Measurements from ENCODE around the gene ZNF467. TPM values are rescaled to one million over a fixed set of nuclear protein-coding genes. Genes with fewer than 3 reads are reported as not detected.

The ZNF467 gene
- polyA plus RNA-seq, 4 donors: 0.67 to 5.6 (median 3.9) TPM

DNA sequence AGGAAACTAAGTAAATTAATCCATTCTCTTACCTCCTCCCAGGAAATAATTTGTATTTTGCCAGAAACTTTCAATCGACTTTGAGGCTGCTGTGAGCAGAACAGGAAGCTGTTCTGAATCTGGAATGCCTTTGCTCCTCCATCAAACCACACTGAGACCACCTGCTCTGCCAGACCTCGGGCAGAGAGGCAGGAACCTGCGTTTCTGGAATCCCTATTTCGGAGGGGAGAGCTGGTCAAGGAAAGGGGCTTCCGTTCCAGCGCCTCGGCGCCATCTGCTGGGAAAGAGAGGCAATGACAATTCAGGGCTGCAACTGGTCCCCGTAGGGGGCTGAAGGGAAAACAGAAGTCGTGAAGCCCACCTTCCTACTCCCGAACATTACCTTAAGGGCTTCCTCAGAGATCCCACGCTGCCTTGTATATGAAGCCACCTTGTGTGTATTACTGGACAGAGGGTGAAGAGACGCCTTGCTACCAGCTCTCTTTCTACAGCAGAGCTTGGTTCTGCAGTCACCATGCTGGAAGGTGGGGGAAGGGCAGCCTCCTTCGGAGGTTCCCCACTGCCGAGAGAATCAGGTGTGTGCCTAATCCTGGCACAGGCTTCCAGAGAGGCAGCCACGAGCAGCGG, 31.2 kb downstream of the ZNF467 start:
- 0 to 2% (median 1%) methylated on average over 17 of the region's 17 CpGs for WGBS, 3 donors
- DNase-seq: peak; percentile 43 to 80
- Histone ChIP-seq H3K27me3 (ENCODE audit: control insufficient read depth in 3 of 3, insufficient read depth in 3 of 3, low read length in 3 of 3) (no peaks in the 10 kb centered on the region), H3K9me3 (ENCODE audit: control insufficient read depth in 2 of 2, insufficient read depth in 1 of 2, low read depth in 1 of 2, low read length in 1 of 2) (no peaks in the 10 kb centered on the region), H3K36me3 (ENCODE audit: control insufficient read depth in 3 of 3, insufficient read depth in 2 of 3, low read depth in 1 of 3, low read length in 3 of 3) (no peaks in the 10 kb centered on the region), H3K4me3 (ENCODE audit: low read depth in 1 of 3, low read length in 3 of 3) (peak overlapping the region in 2 of 3 donors; percentile 9 to 31), H3K27ac (ENCODE audit: low read depth in 1 of 3, low read length in 2 of 3) (no peak overlapping the region), H3K4me1 (ENCODE audit: control insufficient read depth in 3 of 3, insufficient read depth in 2 of 3, low read depth in 1 of 3, low read length in 2 of 3) (peaks cover 0 to 4% (median 0%) of the 10 kb centered on the region in 3 donors)
- no peak for FAIRE-seq

DNA sequence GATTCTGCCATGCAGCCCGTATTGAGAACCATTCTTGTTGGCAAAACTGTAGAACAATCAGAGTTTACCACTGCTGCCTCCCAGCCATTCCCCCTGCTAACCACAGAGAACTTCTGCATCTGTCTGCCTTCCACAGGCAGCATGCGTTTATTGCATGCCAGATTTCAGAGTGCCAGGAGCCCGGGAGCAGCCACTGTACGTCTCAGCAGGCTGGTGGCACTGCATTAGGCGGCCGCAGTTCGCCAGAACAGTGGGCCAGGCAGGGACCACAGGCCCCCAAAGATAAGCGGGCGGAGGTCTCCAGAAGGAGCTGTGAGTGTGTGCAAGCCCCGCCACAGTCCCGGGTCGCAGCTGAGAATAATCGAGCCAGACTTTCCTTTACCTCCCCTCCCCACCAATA, 31.8 kb downstream of the ZNF467 start:
- Histone ChIP-seq H3K27ac (ENCODE audit: low read depth in 1 of 3, low read length in 2 of 3) (no peak overlapping the region), H3K4me3 (ENCODE audit: low read depth in 1 of 3, low read length in 3 of 3) (peak overlapping the region in 2 of 3 donors; percentile 9 to 31), H3K9me3 (ENCODE audit: control insufficient read depth in 2 of 2, insufficient read depth in 1 of 2, low read depth in 1 of 2, low read length in 1 of 2) (no peaks in the 10 kb centered on the region), H3K36me3 (ENCODE audit: control insufficient read depth in 3 of 3, insufficient read depth in 2 of 3, low read depth in 1 of 3, low read length in 3 of 3) (no peaks in the 10 kb centered on the region), H3K27me3 (ENCODE audit: control insufficient read depth in 3 of 3, insufficient read depth in 3 of 3, low read length in 3 of 3) (peaks cover 0 to under 1% (median 0%) of the 10 kb centered on the region in 3 donors), H3K4me1 (ENCODE audit: control insufficient read depth in 3 of 3, insufficient read depth in 2 of 3, low read depth in 1 of 3, low read length in 2 of 3) (peaks cover 0 to 4% (median 0%) of the 10 kb centered on the region in 3 donors)
- DNase-seq: peak; percentile 10 to 20
- FAIRE-seq: no peak
- 10 to 29% (median 16%) methylated on average over 12 to 13 of the region's 13 CpGs for WGBS, 3 donors

DNA sequence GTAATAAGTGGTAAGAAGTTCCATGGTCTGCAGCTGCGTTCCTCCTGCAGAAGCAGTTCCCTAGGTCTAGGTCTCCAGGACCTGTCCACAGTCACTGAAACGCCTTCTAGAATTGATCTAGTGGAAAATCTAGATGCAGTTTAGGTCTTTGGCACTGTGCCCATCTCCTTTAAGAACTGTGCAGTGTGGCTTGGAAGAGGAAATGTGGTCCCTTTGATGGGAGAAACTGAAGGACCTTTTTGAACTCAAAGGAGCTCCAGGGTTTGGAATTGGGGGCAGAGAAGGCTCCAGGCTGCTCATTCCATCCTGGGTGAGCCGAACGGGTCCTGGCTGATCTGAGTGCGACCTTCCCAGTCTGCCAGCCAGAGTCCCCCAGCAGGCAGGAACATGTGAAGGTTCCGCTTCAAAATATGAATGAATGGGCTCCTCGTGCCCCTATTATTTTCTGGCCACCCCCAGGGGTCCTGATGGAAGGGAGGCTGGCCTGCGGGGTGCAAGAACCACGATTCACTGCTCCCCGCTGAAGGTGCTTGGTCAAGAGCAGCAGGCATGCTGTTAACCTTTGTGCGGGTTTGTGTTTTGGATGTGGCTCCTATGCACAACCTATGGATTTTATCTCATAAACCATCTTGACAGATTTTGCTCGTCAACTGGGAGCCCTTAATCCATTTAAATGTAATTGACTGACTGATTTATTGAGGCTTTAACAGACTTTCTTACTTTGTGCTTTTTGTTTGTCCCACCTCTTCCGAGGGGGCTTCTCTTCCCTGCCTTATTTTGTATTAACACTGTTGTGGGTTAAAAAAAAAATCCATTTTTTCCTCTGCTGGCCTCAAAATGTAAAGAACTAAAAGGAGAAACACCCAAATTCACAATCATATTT, 36.7 kb downstream of the ZNF467 start:
- 61 to 67% (median 63%) methylated on average over 13 of the region's 13 CpGs for WGBS, 3 donors
- Histone ChIP-seq H3K9me3 (ENCODE audit: control insufficient read depth in 2 of 2, insufficient read depth in 1 of 2, low read depth in 1 of 2, low read length in 1 of 2) (no peaks in the 10 kb centered on the region), H3K4me1 (ENCODE audit: control insufficient read depth in 3 of 3, insufficient read depth in 2 of 3, low read depth in 1 of 3, low read length in 2 of 3) (peaks cover 0 to under 1% (median 0%) of the 10 kb centered on the region in 3 donors), H3K27ac (ENCODE audit: low read depth in 1 of 3, low read length in 2 of 3) (no peak overlapping the region), H3K4me3 (ENCODE audit: low read depth in 1 of 3, low read length in 3 of 3) (no peak overlapping the region), H3K36me3 (ENCODE audit: control insufficient read depth in 3 of 3, insufficient read depth in 2 of 3, low read depth in 1 of 3, low read length in 3 of 3) (peaks cover 0 to 22% (median 0%) of the 10 kb centered on the region in 3 donors), H3K27me3 (ENCODE audit: control insufficient read depth in 3 of 3, insufficient read depth in 3 of 3, low read length in 3 of 3) (peaks cover 0 to 2% (median 0%) of the 10 kb centered on the region in 3 donors)
- DNase-seq: no peak
- FAIRE-seq: no peak

DNA sequence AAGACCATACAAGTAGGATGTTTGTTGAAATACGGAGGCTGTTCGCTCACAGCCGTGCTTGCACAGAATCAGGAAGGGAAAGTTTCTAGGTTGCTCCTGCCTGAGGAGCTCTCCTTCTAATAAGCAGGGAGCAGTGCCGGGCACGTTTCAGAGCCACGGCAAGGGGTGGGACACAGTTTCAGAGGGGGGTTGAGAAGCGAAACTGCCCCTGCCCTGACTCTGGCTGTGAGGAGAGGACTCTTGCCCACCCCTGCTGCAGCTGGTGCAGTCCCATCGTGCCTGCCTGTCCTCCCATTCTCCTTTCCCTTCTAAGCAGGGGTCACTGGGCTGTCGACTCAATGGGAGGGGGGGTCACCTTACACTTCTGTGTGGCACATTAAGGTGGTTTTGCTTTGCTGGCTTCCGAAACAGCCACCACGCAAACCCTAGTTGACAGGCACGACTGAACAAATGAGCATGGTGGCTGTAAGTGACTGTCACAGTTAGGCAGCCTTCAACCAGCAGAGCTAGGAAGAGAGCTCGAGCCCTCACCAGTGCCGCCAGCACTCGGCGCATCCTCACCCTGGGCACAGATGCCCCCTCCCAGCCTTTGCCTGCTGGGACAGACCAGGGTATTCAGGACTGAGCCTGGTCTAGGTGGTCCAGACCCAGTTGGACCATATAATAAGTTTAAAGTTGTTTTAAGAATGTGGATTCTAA, 37.5 kb downstream of the ZNF467 start:
- Histone ChIP-seq H3K4me3 (ENCODE audit: low read depth in 1 of 3, low read length in 3 of 3) (no peak overlapping the region), H3K4me1 (ENCODE audit: control insufficient read depth in 3 of 3, insufficient read depth in 2 of 3, low read depth in 1 of 3, low read length in 2 of 3) (no peaks in the 10 kb centered on the region), H3K9me3 (ENCODE audit: control insufficient read depth in 2 of 2, insufficient read depth in 1 of 2, low read depth in 1 of 2, low read length in 1 of 2) (no peaks in the 10 kb centered on the region), H3K27me3 (ENCODE audit: control insufficient read depth in 3 of 3, insufficient read depth in 3 of 3, low read length in 3 of 3) (peaks cover 0 to 2% (median 0%) of the 10 kb centered on the region in 3 donors), H3K27ac (ENCODE audit: low read depth in 1 of 3, low read length in 2 of 3) (no peak overlapping the region), H3K36me3 (ENCODE audit: control insufficient read depth in 3 of 3, insufficient read depth in 2 of 3, low read depth in 1 of 3, low read length in 3 of 3) (peaks cover 0 to 30% (median 0%) of the 10 kb centered on the region in 3 donors)
- DNase-seq (no peak), FAIRE-seq (no peak)
- WGBS, 3 donors: 61 to 79% (median 75%) methylated on average over 15 to 16 of the region's 16 CpGs

DNA sequence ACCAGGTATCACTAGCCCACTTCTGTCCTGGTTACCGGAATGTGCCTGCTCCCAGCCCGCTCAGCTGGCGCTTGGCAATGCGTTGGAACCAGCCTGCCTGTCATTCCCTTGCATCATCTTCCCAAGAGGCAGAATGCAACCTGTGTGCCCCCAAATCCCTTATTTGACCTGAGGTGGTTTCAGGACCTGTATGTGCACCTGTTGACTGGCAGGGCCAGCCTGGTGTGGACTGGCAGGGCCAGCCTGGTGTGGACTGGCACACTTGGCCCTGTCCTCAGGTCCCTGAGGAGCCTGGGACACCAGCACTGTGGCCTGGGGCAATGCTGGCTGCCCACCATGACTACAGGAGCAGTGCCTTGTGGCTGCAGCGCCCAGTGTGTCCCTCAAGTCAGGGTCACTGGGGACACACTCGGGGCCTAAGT, 38.2 kb downstream of the ZNF467 start:
- FAIRE-seq: no peak
- 85 to 91% (median 87%) methylated on average over 6 of the region's 6 CpGs for WGBS, 3 donors
- H3K27ac ChIP-seq (ENCODE audit: low read depth in 1 of 3, low read length in 2 of 3): no peak overlapping the region

DNA sequence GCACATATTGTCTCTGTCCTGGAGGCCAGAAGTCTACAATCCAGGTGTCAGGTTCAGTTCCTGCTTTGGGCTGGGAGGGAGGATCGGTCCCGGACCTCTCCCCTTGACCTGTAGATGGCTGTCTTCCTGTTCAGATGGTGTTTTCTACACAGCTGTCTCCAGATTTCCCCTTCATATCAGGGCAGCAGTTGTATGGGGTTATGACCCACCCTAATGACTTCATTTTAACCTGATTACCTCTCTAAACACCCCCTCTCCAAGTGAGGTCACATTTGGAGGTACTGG, 38.7 kb downstream of the ZNF467 start:
- 31 to 54% (median 49%) methylated on average over 2 of the region's 2 CpGs for WGBS, 3 donors
- peaks cover 0 to 40% (median 0%) of the 10 kb centered on the region in 3 donors for H3K36me3 ChIP-seq (ENCODE audit: control insufficient read depth in 3 of 3, insufficient read depth in 2 of 3, low read depth in 1 of 3, low read length in 3 of 3)
- H3K27ac ChIP-seq (ENCODE audit: low read depth in 1 of 3, low read length in 2 of 3): no peak overlapping the region
- H3K9me3 ChIP-seq (ENCODE audit: control insufficient read depth in 2 of 2, insufficient read depth in 1 of 2, low read depth in 1 of 2, low read length in 1 of 2): no peaks in the 10 kb centered on the region
- no peaks in the 10 kb centered on the region for H3K4me1 ChIP-seq (ENCODE audit: control insufficient read depth in 3 of 3, insufficient read depth in 2 of 3, low read depth in 1 of 3, low read length in 2 of 3)
- peaks cover 0 to 2% (median 0%) of the 10 kb centered on the region in 3 donors for H3K27me3 ChIP-seq (ENCODE audit: control insufficient read depth in 3 of 3, insufficient read depth in 3 of 3, low read length in 3 of 3)
- FAIRE-seq: no peak
- no peak for DNase-seq
- no peak overlapping the region for H3K4me3 ChIP-seq (ENCODE audit: low read depth in 1 of 3, low read length in 3 of 3)

More for the DNA sequence above, 38.2 kb downstream of the ZNF467 start:
- Histone ChIP-seq H3K9me3 (ENCODE audit: control insufficient read depth in 2 of 2, insufficient read depth in 1 of 2, low read depth in 1 of 2, low read length in 1 of 2) (no peaks in the 10 kb centered on the region), H3K36me3 (ENCODE audit: control insufficient read depth in 3 of 3, insufficient read depth in 2 of 3, low read depth in 1 of 3, low read length in 3 of 3) (peaks cover 0 to 36% (median 0%) of the 10 kb centered on the region in 3 donors), H3K4me1 (ENCODE audit: control insufficient read depth in 3 of 3, insufficient read depth in 2 of 3, low read depth in 1 of 3, low read length in 2 of 3) (no peaks in the 10 kb centered on the region), H3K27me3 (ENCODE audit: control insufficient read depth in 3 of 3, insufficient read depth in 3 of 3, low read length in 3 of 3) (peaks cover 0 to 2% (median 0%) of the 10 kb centered on the region in 3 donors), H3K4me3 (ENCODE audit: low read depth in 1 of 3, low read length in 3 of 3) (no peak overlapping the region)
- no peak for DNase-seq

DNA sequence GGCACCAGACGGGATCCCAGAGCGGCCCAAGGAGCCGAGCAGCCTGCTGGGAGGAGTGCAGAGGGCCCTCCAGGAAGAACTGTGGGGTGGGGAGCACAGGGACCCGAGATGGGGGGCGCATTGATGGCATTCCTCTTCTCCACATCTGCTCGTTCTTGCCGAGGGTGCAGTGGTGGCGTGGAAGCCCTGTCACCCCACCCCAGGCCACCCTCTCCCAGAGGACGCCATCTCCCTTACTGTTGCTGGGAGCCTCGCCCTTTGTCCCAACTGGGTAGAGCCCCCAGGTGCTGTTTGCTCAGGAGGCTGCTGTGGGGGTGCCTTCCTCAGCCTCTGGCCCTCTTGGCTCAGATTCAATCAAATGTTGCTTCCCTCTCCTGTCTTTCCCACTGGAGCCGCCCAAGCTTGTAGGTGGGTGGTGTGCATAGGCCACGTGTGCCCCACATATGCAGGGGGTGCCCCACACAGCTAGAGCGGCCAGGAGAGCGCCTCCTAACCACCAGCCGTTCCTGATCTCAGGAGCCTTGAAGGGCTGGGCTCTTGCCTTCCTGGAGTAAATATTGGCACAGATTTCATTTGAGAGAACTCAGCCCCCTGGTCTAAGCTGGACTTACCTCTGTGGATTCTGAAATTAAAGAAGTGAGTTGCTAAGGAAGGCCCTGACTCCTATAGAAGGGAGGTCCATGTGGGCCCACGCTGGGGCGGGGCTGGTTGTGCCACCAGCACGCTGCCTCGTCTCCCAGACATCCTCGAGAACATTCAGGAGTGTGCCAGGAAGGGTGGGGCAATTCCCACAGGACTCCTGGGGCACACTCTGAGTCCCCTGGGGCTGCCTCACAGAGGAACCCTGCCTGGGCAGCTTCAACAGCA, 39.2 kb downstream of the ZNF467 start:
- 71 to 81% (median 80%) methylated on average over 20 of the region's 20 CpGs for WGBS, 3 donors
- H3K27me3 ChIP-seq (ENCODE audit: control insufficient read depth in 3 of 3, insufficient read depth in 3 of 3, low read length in 3 of 3): peaks cover 0 to 2% (median 0%) of the 10 kb centered on the region in 3 donors
- H3K4me1 ChIP-seq (ENCODE audit: control insufficient read depth in 3 of 3, insufficient read depth in 2 of 3, low read depth in 1 of 3, low read length in 2 of 3): no peaks in the 10 kb centered on the region
- H3K27ac ChIP-seq (ENCODE audit: low read depth in 1 of 3, low read length in 2 of 3): no peak overlapping the region
- DNase-seq (no peak), FAIRE-seq (no peak)
- peaks cover 0 to 46% (median 0%) of the 10 kb centered on the region in 3 donors for H3K36me3 ChIP-seq (ENCODE audit: control insufficient read depth in 3 of 3, insufficient read depth in 2 of 3, low read depth in 1 of 3, low read length in 3 of 3)
- H3K9me3 ChIP-seq (ENCODE audit: control insufficient read depth in 2 of 2, insufficient read depth in 1 of 2, low read depth in 1 of 2, low read length in 1 of 2): no peaks in the 10 kb centered on the region
- no peak overlapping the region for H3K4me3 ChIP-seq (ENCODE audit: low read depth in 1 of 3, low read length in 3 of 3)

Data from small intestine (tissue), 7 donors.